GM18502 (cell line): ENCODE data around the gene KCNS1.
"Not testable (repeated sequence)": the region's sequence is repeated elsewhere in the genome, so short reads cannot be mapped to it uniquely, and the experiment has no call there.

Experiments used
- ATAC-seq: cut with Tn5 transposase; IDR thresholded peaks from one replicate; pipeline ENCODE4 v1.9.1; 2021; ENCODE audit warnings: mild to moderate bottlenecking; ENCODE audit not compliant: unreplicated experiment, poor library complexity

KCNS1 gene

GRCh38 chr20:45100563-45101245, at the start of gene KCNS1:
Gene KCNS1, minus strand, starts transcription at chr20:45101127. Its CDS starts 1,891 bp downstream, at chr20:45099236.
- no peak for ATAC-seq

GRCh38 chr20:45149062-45149461, 48.1 kb upstream of the KCNS1 start:
- ATAC-seq = no peak

- ATAC-seq = no peak
Measured at GRCh38 chr20:45140836-45141235, 39.9 kb upstream of the KCNS1 start.

GRCh38 chr20:45139733-45140375, 38.9 kb upstream of the KCNS1 start:
- ATAC-seq = not testable (repeated sequence)

GRCh38 chr20:45138561-45139300, 37.8 kb upstream of the KCNS1 start:
- ATAC-seq = no peak

GRCh38 chr20:45136911-45137310, 36.0 kb upstream of the KCNS1 start:
- no peak for ATAC-seq

GRCh38 chr20:45128099-45128498, 27.2 kb upstream of the KCNS1 start:
- no peak for ATAC-seq

- no peak for ATAC-seq
Measured at GRCh38 chr20:45124365-45124764, 23.4 kb upstream of the KCNS1 start, which contains the start of gene WFDC12. Gene WFDC12, minus strand, starts transcription at chr20:45124465. Its CDS starts 18 bp downstream, at chr20:45124447.

- no peak for ATAC-seq
Measured at GRCh38 chr20:45121388-45121787, 20.5 kb upstream of the KCNS1 start.

- no peak for ATAC-seq
Measured at GRCh38 chr20:45119556-45120266, 18.8 kb upstream of the KCNS1 start.

GRCh38 chr20:45118028-45118427, 17.1 kb upstream of the KCNS1 start:
- ATAC-seq = no peak

- no peak for ATAC-seq
Measured at GRCh38 chr20:45117581-45117980, 16.7 kb upstream of the KCNS1 start.

GRCh38 chr20:45115829-45116228, 14.9 kb upstream of the KCNS1 start:
- ATAC-seq = no peak

GRCh38 chr20:45115386-45115774, 14.5 kb upstream of the KCNS1 start:
- ATAC-seq = no peak

- no peak for ATAC-seq
Measured at GRCh38 chr20:45114465-45115385, 13.8 kb upstream of the KCNS1 start, which contains the start of gene WFDC5. Gene WFDC5, minus strand, starts transcription at chr20:45115174. Its CDS starts 91 bp downstream, at chr20:45115083.

GRCh38 chr20:45113865-45114264, 12.9 kb upstream of the KCNS1 start:
- no peak for ATAC-seq

GRCh38 chr20:45112754-45113153, 11.8 kb upstream of the KCNS1 start:
- no peak for ATAC-seq

- no peak for ATAC-seq
Measured at GRCh38 chr20:45111799-45112471, 11.0 kb upstream of the KCNS1 start.

- ATAC-seq = no peak
Measured at GRCh38 chr20:45111285-45111684, 10.4 kb upstream of the KCNS1 start.
